ENCODE measurements around the gene OR5K1. TPM values are rescaled to one million over a fixed set of nuclear protein-coding genes. Genes with fewer than 3 reads are reported as not detected.

The OR5K1 gene
- total RNA-seq, 1 experiment from 2014 or later, result not detected

- TF ChIP-seq REST (IDR thresholded peaks at IDR 0.05; ENCODE audit: low read depth), result no peak
- TF ChIP-seq EGR1 (IDR thresholded peaks at IDR 0.05; ENCODE audit: low read depth), result no peak
- TF ChIP-seq POLR2AphosphoS5 (IDR thresholded peaks at IDR 0.05; ENCODE audit: low read depth, low read length), result no peak
Measured at GRCh38 chr3:98504539-98504938, 41.5 kb downstream of the OR5K1 start (continued).

GRCh38 chr3:98508582-98508981 is 45.6 kb downstream of the OR5K1 start:
- Histone ChIP-seq H3K4me1 (ENCODE audit: control insufficient read depth in 1 of 2, insufficient read depth in 2 of 2, low read length in 2 of 2) (peaks cover 51 to 53% of the 10 kb centered on the region in 2 experiments), H3K36me3 (ENCODE audit: control insufficient read depth in 1 of 2, insufficient read depth in 2 of 2, low read length in 2 of 2) (no peaks in the 10 kb centered on the region), H3K79me2 (ENCODE audit: insufficient read depth, low read length) (no peaks in the 10 kb centered on the region), H3K27me3 (ENCODE audit: insufficient read depth, low read length) (no peaks in the 10 kb centered on the region), H3K4me2 (ENCODE audit: low read length) (no peak overlapping the region), H3K9ac (ENCODE audit: low read length) (no peak overlapping the region), H4K20me1 (ENCODE audit: insufficient read depth) (no peaks in the 10 kb centered on the region), H2AFZ (ENCODE audit: low read depth, low read length, poor library complexity, severe bottlenecking) (no peak overlapping the region), H3K9me2 (ENCODE audit: insufficient read depth) (no peaks in the 10 kb centered on the region), H3K4me3 (replicated peaks in 1 of 2; ENCODE audit: low read depth in 1 of 2, low read length in 2 of 2) (no peak overlapping the region), H3K9me3 (ENCODE audit: control insufficient read depth in 1 of 2, insufficient read depth in 1 of 2, low read depth in 1 of 2, low read length in 2 of 2) (no peaks in the 10 kb centered on the region), H3K27ac (ENCODE audit: low read depth, low read length) (no peak overlapping the region)
- ChIA-PET POLR2A (no interaction called here), CTCF (no interaction called here), RAD21 (ENCODE audit: low non-redundant PET in 1 of 2, low total read pairs in 2 of 2, uncharacterized antibody in 2 of 2, unreplicated experiment in 2 of 2) (no interaction called here)
- DNase-seq (ENCODE audit: low read depth, low spot score) (no peak), ATAC-seq (no peak)
- BruUV-seq (replicated peaks), result no TSS peak
- TF ChIP-seq ZFX (IDR thresholded peaks at IDR 0.05) (no peak), FOSL1 (IDR thresholded peaks at IDR 0.05; ENCODE audit: low read depth) (no peak), ELF1 (IDR thresholded peaks at IDR 0.05; ENCODE audit: borderline replicate concordance, low read depth) (no peak), SRF (IDR thresholded peaks at IDR 0.05; ENCODE audit: low read depth) (no peak), EGR1 (IDR thresholded peaks at IDR 0.05; ENCODE audit: low read depth) (no peak), SIN3A (IDR thresholded peaks at IDR 0.05; ENCODE audit: low read depth) (no peak), JUND (IDR thresholded peaks at IDR 0.05) (no peak), YY1 (IDR thresholded peaks at IDR 0.05; ENCODE audit: extremely low read depth, insufficient replicate concordance, low read depth, low read length) (no peak), CBX3 (IDR thresholded peaks at IDR 0.05; ENCODE audit: low read depth) (no peak), CTCF (IDR thresholded peaks at IDR 0.05 in 2 of 3, conservative IDR thresholded peaks at IDR 0.05 in 1 of 3; ENCODE audit: borderline replicate concordance in 1 of 3, insufficient read depth in 1 of 3, low read depth in 2 of 3, low read length in 2 of 3) (no peak), EZH2 (IDR thresholded peaks at IDR 0.05) (no peak), RAD21 (IDR thresholded peaks at IDR 0.05; ENCODE audit: low read depth) (no peak), MAX (IDR thresholded peaks at IDR 0.05) (no peak), REST (IDR thresholded peaks at IDR 0.05; ENCODE audit: low read depth) (no peak), CEBPB (IDR thresholded peaks at IDR 0.05; ENCODE audit: low read depth) (no peak)
- intact Hi-C loops (cut with micrococcal nuclease), result no loop called here

All from HCT116 (cell line).